AG04450 (cell line): Measurements from ENCODE around the gene TEDC1. TPM values are rescaled to one million over a fixed set of nuclear protein-coding genes. Genes with fewer than 3 reads are reported as not detected.

Source experiments
- CTCF ChIA-PET: fragments of 300-600, 350-600 bp; formaldehyde crosslinking; extraction: SDS; loops from one replicate; lab custom pipeline; 2022; ENCODE audit warnings: antibody characterized with exemption, inconsistent platforms; lab: Charles Lee
- POLR2A ChIA-PET: fragments of 350-600 bp; formaldehyde crosslinking; extraction: SDS; loops from one replicate; lab custom pipeline; 2021; ENCODE audit warnings: antibody characterized with exemption, inconsistent platforms; lab: Yijun Ruan, JAX
- DNase-seq: peaks from one replicate; pipeline ENCODE4 v3.0.0-alpha.2; 2011; ENCODE audit warnings: low read depth, low spot score
- H3K27ac ChIP-seq: one replicate; pipeline ENCODE4 v1.5.1; 2012; ENCODE audit warnings: low read depth, low read length, control low read depth
- H3K27me3 ChIP-seq: one replicate; pipeline ENCODE4 v1.6.0; 2012; ENCODE audit warnings: low read length; ENCODE audit not compliant: control insufficient read depth, insufficient read depth
- H3K4me3 ChIP-seq: 2 replicates; pipeline ENCODE4 v1.5.1; 2011; ENCODE audit warnings: mild to moderate bottlenecking, low read depth, low read length, control low read depth
- H3K9me3 ChIP-seq: 2 replicates; pipeline ENCODE4 v1.5.1; 2012; ENCODE audit warnings: low read length; ENCODE audit not compliant: control insufficient read depth, insufficient read depth
- CTCF ChIP-seq: IDR thresholded peaks from 2 replicates; pipeline ENCODE4 v1.5.1; 2011; ENCODE audit warnings: low read depth, low read length, control low read depth, inconsistent platforms
- polyA plus RNA-seq: library from polyadenylated mRNA; depleted of rRNA; stranded (reverse); fragments of >200 nt; gene quantifications from 2 replicates; pipeline ENCODE4 v1.2.3, GENCODE V29; 2011

Gene TEDC1
- polyA plus RNA-seq, 1 experiment, result 1.7 TPM

GRCh38 chr14:105449276-105450122 is 41.5 kb upstream of the TEDC1 start:
- Histone ChIP-seq H3K27ac (no peak overlapping the region), H3K4me3 (no peak overlapping the region), H3K27me3 (no peaks in the 10 kb centered on the region), H3K9me3 (no peaks in the 10 kb centered on the region)
- ChIA-PET CTCF (interaction anchor here (1.4 kb wide), 1 partner anchor 40 kb away, joined by 3 read pairs; no protein-coding TSS in a partner anchor), POLR2A (no interaction called here)
- no peak for DNase-seq
- no peak for TF ChIP-seq CTCF

GRCh38 chr14:105450123-105450505 is 40.9 kb upstream of the TEDC1 start:
- DNase-seq, result no peak
- Histone ChIP-seq H3K9me3 (no peaks in the 10 kb centered on the region), H3K4me3 (no peak overlapping the region), H3K27ac (no peak overlapping the region), H3K27me3 (no peaks in the 10 kb centered on the region)
- no peak for TF ChIP-seq CTCF
- POLR2A ChIA-PET, result no interaction called here
- CTCF ChIA-PET, result interaction anchor here (1.4 kb wide), 1 partner anchor 40 kb away, joined by 3 read pairs; no protein-coding TSS in a partner anchor

GRCh38 chr14:105450864-105451720 is 40.0 kb upstream of the TEDC1 start:
- Histone ChIP-seq H3K4me3 (no peak overlapping the region), H3K9me3 (no peaks in the 10 kb centered on the region), H3K27ac (no peak overlapping the region), H3K27me3 (no peaks in the 10 kb centered on the region)
- DNase-seq, result no peak
- ChIA-PET CTCF (interaction anchor here (1.3 to 1.4 kb wide), 2 partner anchors 30 to 39 kb away, joined by 3 to 4 read pairs; no protein-coding TSS in a partner anchor), POLR2A (no interaction called here)
- no peak for TF ChIP-seq CTCF

GRCh38 chr14:105452963-105453362 is 38.1 kb upstream of the TEDC1 start:
- Histone ChIP-seq H3K9me3 (no peaks in the 10 kb centered on the region), H3K4me3 (no peak overlapping the region), H3K27me3 (no peaks in the 10 kb centered on the region), H3K27ac (no peak overlapping the region)
- no peak for TF ChIP-seq CTCF
- POLR2A ChIA-PET, result no interaction called here
- CTCF ChIA-PET, result interaction anchor here (1.3 kb wide), 1 partner anchor 37 kb away, joined by 6 read pairs; no protein-coding TSS in a partner anchor
- DNase-seq, result no peak
